Nucleus accumbens (tissue), 56 donors: ENCODE data around the gene GRAMD1B.

ENCODE experiments used
- DNase-seq, 56 donors: peaks; one replicate each; lab custom pipeline; 2025; lab: John Stamatoyannopoulos, UW

GRAMD1B gene

GRCh38 chr11:123472236-123472935 lies 42.3 kb downstream of the GRAMD1B start:
- no peak for DNase-seq

- DNase-seq = no peak
Observed at GRCh38 chr11:123473941-123474677, 44.0 kb downstream of the GRAMD1B start.

- no peak for DNase-seq
Observed at GRCh38 chr11:123474994-123475393, 44.9 kb downstream of the GRAMD1B start.

- DNase-seq = no peak
Observed at GRCh38 chr11:123475469-123475868, 45.4 kb downstream of the GRAMD1B start.

GRCh38 chr11:123477205-123477907 lies 47.3 kb downstream of the GRAMD1B start:
- no peak for DNase-seq

GRCh38 chr11:123478352-123478987 lies 48.4 kb downstream of the GRAMD1B start:
- DNase-seq = peak in 42 of 56 donors; percentile 6 to 62 (median 26)

- no peak for DNase-seq
Observed at GRCh38 chr11:123479048-123479837, 49.2 kb downstream of the GRAMD1B start.

GRCh38 chr11:123480290-123480815 lies 50.3 kb downstream of the GRAMD1B start:
- DNase-seq = no peak

GRCh38 chr11:123480882-123481281 lies 50.8 kb downstream of the GRAMD1B start:
- no peak for DNase-seq

- DNase-seq = no peak
Observed at GRCh38 chr11:123481640-123482039, 51.6 kb downstream of the GRAMD1B start.

GRCh38 chr11:123482218-123482617 lies 52.1 kb downstream of the GRAMD1B start:
- DNase-seq = no peak

- peak in 9 of 56 donors; percentile 5 to 46 (median 37) for DNase-seq
Observed at GRCh38 chr11:123483058-123483457, 53.0 kb downstream of the GRAMD1B start.

- no peak for DNase-seq
Observed at GRCh38 chr11:123483466-123483865, 53.4 kb downstream of the GRAMD1B start.

- DNase-seq = no peak
Observed at GRCh38 chr11:123484448-123484847, 54.4 kb downstream of the GRAMD1B start.

- DNase-seq = peak in 18 of 56 donors; percentile 3 to 65 (median 19)
Observed at GRCh38 chr11:123487157-123487744, 57.2 kb downstream of the GRAMD1B start.

- no peak for DNase-seq
Observed at GRCh38 chr11:123490527-123490926, 60.5 kb downstream of the GRAMD1B start.

GRCh38 chr11:123491241-123491640 lies 61.2 kb downstream of the GRAMD1B start:
- DNase-seq = no peak

- DNase-seq = peak in 2 of 56 donors; percentile 11 to 15
Observed at GRCh38 chr11:123493349-123494063, 63.4 kb downstream of the GRAMD1B start.
